ENCODE data around the gene RAB9A. TPM values are rescaled to one million over a fixed set of nuclear protein-coding genes. Genes with fewer than 3 reads are reported as not detected.
"Not testable (repeated sequence)": the region's sequence is repeated elsewhere in the genome, so short reads cannot be mapped to it uniquely, and the experiment has no call there.

The RAB9A gene
- 10 to 100 TPM; 18.2 to 26.2 TPM for total RNA-seq
- polyA plus RNA-seq, result 10 to 100 TPM; 18.7 to 21.7 TPM
- long read RNA-seq, donor 1, transcript RAB9A-203 (2 exons, 737 nt), result minor isoform, 6 of 43 reads
- long read RNA-seq, donor 1, transcript RAB9A-202 (3 exons, 2,039 nt), result major isoform, 29 of 43 reads
- long read RNA-seq, donor 1, partial matches to known transcripts, result 0 of 43 reads
- long read RNA-seq, donor 1, other reads (novel, unspliced or antisense), result 8 of 43 reads
- long read RNA-seq, donor 2, transcript RAB9A-203 (2 exons, 737 nt), result minor isoform, 6 of 19 reads
- long read RNA-seq, donor 2, transcript RAB9A-202 (3 exons, 2,039 nt), result major isoform, 8 of 19 reads
- long read RNA-seq, donor 2, partial matches to known transcripts, result 0 of 19 reads
- long read RNA-seq, donor 2, other reads (novel, unspliced or antisense), result 5 of 19 reads

DNA sequence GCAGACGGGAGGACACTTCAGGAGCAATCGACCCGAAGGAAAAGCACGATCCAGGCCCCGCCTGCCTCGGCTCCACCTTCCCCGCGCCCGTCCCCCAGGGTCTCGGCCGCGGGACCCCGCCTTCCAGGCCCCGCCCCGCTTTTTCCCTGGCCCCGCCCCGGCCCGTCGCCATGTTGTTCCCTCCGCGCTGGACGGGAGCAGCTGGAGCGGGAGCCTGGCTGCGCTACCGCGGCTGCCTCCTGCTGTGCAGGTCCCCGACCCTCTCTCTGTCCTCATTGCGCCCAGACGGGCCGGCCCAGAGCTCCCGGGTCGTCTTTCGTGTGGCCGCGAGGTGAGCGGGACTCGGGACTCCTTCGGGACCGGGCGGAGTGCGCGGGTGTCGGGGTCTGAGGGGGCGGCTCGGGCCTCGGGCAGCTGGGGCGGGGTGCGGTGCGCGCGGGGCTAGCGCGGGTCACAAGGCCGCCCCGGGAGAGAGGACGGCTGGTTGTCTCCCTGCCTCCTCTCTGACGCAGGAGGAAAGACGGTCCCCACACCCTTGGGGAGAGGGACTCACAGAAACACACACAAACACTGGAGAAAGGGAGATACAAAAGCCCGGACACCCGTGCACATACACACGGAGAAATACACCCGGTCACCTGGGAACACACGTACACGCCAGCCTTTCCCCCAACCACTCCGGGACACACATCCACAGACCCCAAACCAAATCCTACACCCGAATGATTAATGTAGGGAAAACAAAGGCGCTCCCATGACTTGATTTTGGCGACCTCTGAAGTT lies at the start of gene RAB9A:
Gene RAB9A (plus strand): TSS at position 171 of the 783 bp plus-strand sequence. CDS start 19,619 bp downstream, outside the sequence.
- ATAC-seq (ENCODE audit: low FRiP score) (peak; percentile 97), DNase-seq (peak; percentile 89 to 96)
- no peaks in the 10 kb centered on the region for H3K9me3 ChIP-seq (ENCODE audit: control insufficient read depth, low read length)
- H3K4me1 ChIP-seq (ENCODE audit: control insufficient read depth in 1 of 2, insufficient read depth in 2 of 2, low read length in 2 of 2), result peaks cover 0 to 3% of the 10 kb centered on the region in 2 donors
- peak within 1 kb of the TSS in 1 of 2 donors; percentile 88 for H3K27ac ChIP-seq (ENCODE audit: low read depth in 1 of 2, low read length in 2 of 2)
- intact Hi-C loops (cut with DNase I), result loop anchor here in 1 of 2 donors (5.0 kb wide), 1 partner anchor 37 kb away; the partner anchor contains the start of gene TCEANC
- 1% methylated on average over 55 to 68 of the region's 68 CpGs for WGBS, 2 donors
- no peaks in the 10 kb centered on the region for H3K36me3 ChIP-seq (ENCODE audit: control insufficient read depth in 1 of 2, insufficient read depth in 2 of 2, low read length in 1 of 2)
- peak within 1 kb of the TSS; percentile 83 to 90 for H3K4me3 ChIP-seq (ENCODE audit: low read length in 2 of 2)
- no peaks in the 10 kb centered on the region for H3K27me3 ChIP-seq (ENCODE audit: control insufficient read depth in 1 of 2, insufficient read depth in 2 of 2, low read length in 1 of 2)

DNA sequence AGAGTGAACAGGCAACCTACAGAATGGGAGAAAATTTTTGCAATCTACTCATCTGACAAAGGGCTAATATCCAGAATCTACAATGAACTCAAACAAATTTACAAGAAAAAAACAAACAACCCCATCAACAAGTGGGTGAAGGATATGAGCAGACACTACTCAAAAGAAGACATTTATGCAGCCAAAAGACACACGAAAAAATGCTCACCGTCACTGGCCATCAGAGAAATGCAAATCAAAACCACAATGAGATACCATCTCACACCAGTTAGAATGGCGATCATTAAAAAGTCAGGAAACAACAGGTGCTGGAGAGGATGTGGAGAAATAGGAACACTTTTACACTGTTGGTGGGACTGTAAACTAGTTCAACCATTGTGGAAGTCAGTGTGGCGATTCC lies 47.2 kb upstream of the RAB9A start:
- H3K4me1 ChIP-seq (ENCODE audit: control insufficient read depth in 1 of 2, insufficient read depth in 2 of 2, low read length in 2 of 2); DNase-seq; H3K36me3 ChIP-seq (ENCODE audit: control insufficient read depth in 1 of 2, insufficient read depth in 2 of 2, low read length in 1 of 2); intact Hi-C loops (cut with DNase I); H3K9me3 ChIP-seq (ENCODE audit: control insufficient read depth, low read length); H3K4me3 ChIP-seq (ENCODE audit: low read length in 2 of 2); ATAC-seq (ENCODE audit: low FRiP score); H3K27me3 ChIP-seq (ENCODE audit: control insufficient read depth in 1 of 2, insufficient read depth in 2 of 2, low read length in 1 of 2); H3K27ac ChIP-seq (ENCODE audit: low read depth in 1 of 2, low read length in 2 of 2): not testable (repeated sequence)
- 86 to 89% methylated on average over 2 of the region's 4 CpGs for WGBS, 2 donors

DNA sequence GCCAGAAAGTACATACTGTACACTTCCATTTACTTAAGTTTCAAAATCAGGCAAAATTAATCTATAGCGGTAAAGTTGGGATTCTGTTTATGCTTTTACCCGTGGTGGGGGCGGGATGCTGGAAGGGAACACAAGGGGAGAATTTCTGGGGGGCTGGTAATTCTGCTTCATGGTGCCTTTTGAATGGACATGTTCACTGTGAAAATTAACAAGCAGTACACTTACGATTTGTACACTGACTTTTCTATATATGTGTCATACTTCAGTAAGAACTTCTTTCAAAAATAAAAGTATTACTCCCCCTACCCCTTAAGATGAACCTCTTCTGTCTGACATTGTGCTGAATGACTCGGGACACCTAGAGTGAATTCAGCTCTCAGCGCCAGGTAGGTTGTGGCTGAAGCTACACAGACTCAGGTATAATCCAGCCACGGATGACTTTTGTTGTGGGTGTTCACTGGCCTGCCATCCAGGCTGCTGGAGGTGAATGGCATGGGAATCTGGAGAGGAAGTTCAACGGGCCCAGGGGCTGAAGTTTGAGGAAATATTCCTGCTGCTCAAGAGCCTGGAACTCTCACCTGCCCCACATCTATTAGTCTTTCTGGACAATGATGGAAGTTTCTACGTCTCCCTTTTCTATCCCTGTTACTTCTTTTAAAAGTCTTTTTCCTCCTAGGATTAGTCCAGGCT lies 43.3 kb upstream of the RAB9A start:
- DNase-seq, result no peak
- H3K9me3 ChIP-seq (ENCODE audit: control insufficient read depth, low read length), result no peaks in the 10 kb centered on the region
- intact Hi-C loops (cut with DNase I), result loop anchor here (1.0 to 5.0 kb wide), 3 partner anchors 139 to 698 kb away; no protein-coding TSS in a partner anchor
- ATAC-seq (ENCODE audit: low FRiP score), result no peak
- H3K27ac ChIP-seq (ENCODE audit: low read depth in 1 of 2, low read length in 2 of 2), result no peak overlapping the region
- no peaks in the 10 kb centered on the region for H3K36me3 ChIP-seq (ENCODE audit: control insufficient read depth in 1 of 2, insufficient read depth in 2 of 2, low read length in 1 of 2)
- H3K4me3 ChIP-seq (ENCODE audit: low read length in 2 of 2), result no peak overlapping the region
- peaks cover 0 to 2% of the 10 kb centered on the region in 2 donors for H3K4me1 ChIP-seq (ENCODE audit: control insufficient read depth in 1 of 2, insufficient read depth in 2 of 2, low read length in 2 of 2)
- H3K27me3 ChIP-seq (ENCODE audit: control insufficient read depth in 1 of 2, insufficient read depth in 2 of 2, low read length in 1 of 2), result no peaks in the 10 kb centered on the region
- WGBS, 2 donors, result 45 to 58% methylated on average over 9 of the region's 9 CpGs

- no peaks in the 10 kb centered on the region for H3K9me3 ChIP-seq (ENCODE audit: control insufficient read depth, low read length)
- peaks cover 0 to 2% of the 10 kb centered on the region in 2 donors for H3K4me1 ChIP-seq (ENCODE audit: control insufficient read depth in 1 of 2, insufficient read depth in 2 of 2, low read length in 2 of 2)
- H3K27ac ChIP-seq (ENCODE audit: low read depth in 1 of 2, low read length in 2 of 2), result no peak overlapping the region
- ATAC-seq (ENCODE audit: low FRiP score), result peak; percentile 77
- H3K4me3 ChIP-seq (ENCODE audit: low read length in 2 of 2), result no peak overlapping the region
- H3K36me3 ChIP-seq (ENCODE audit: control insufficient read depth in 1 of 2, insufficient read depth in 2 of 2, low read length in 1 of 2), result no peaks in the 10 kb centered on the region
- intact Hi-C loops (cut with DNase I), result loop anchor here (1.0 to 5.0 kb wide), 3 partner anchors 139 to 699 kb away; no protein-coding TSS in a partner anchor
- DNase-seq, result peak; percentile 71 to 85
- H3K27me3 ChIP-seq (ENCODE audit: control insufficient read depth in 1 of 2, insufficient read depth in 2 of 2, low read length in 1 of 2), result no peaks in the 10 kb centered on the region
- 27 to 34% methylated on average over 3 of the region's 3 CpGs for WGBS, 2 donors
These were observed 42.8 kb upstream of the RAB9A start for GRCh38 chrX:13646154-13646549.

DNA sequence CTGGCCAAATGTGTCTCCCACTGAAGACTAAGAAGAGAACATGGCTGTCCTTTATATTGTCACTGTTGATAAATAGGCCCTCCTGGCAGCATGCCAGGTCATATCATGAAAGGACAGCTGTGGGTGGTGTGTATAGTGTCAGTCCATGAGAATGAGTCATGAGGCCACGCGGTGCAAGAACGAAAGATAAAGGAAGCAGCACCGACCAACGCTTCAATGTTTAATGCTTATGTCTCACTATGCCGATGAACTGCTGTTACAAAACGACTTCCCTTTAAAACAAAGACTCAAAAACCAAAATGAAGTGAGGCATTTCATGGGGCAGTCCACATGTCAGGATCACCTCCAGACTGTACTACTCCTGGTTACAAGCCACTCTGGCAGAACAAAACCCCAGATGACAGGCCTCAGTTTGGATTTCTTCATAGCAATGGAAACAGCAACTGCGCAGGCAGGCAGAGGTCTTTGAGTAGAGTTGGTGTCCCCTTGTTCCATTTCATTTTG lies 41.2 kb upstream of the RAB9A start:
- DNase-seq (peak in 1 of 2 donors; percentile 76), ATAC-seq (ENCODE audit: low FRiP score) (peak; percentile 51)

DNA sequence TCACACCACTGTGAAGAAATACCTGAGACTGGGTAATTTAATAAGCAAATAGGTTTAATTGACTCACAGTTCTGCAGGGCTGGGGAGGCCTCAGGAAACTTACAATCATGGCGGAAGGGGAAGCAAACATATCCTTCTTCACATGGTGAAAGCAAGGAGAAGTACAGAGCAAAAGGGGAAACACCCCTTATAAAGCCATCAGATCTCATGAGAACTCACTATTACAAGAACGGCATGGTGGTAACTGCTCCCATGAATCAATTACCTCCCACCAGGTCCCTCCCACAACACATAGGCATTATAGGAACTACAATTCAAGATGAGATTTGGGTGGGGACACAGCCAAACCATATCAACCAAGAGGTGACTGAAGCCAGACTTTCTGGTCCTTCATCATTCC lies 40.6 kb upstream of the RAB9A start:
- not testable (repeated sequence) for H3K36me3 ChIP-seq (ENCODE audit: control insufficient read depth in 1 of 2, insufficient read depth in 2 of 2, low read length in 1 of 2); H3K4me3 ChIP-seq (ENCODE audit: low read length in 2 of 2); ATAC-seq (ENCODE audit: low FRiP score); H3K27me3 ChIP-seq (ENCODE audit: control insufficient read depth in 1 of 2, insufficient read depth in 2 of 2, low read length in 1 of 2); DNase-seq; H3K4me1 ChIP-seq (ENCODE audit: control insufficient read depth in 1 of 2, insufficient read depth in 2 of 2, low read length in 2 of 2); H3K9me3 ChIP-seq (ENCODE audit: control insufficient read depth, low read length); H3K27ac ChIP-seq (ENCODE audit: low read depth in 1 of 2, low read length in 2 of 2)
- 95% methylated on average over 2 of the region's 2 CpGs for WGBS, 2 donors
- intact Hi-C loops (cut with DNase I), result loop anchor here in 1 of 2 donors (5.0 kb wide), 1 partner anchor 701 kb away; no protein-coding TSS in a partner anchor

More for the DNA sequence above, 41.2 kb upstream of the RAB9A start:
- Histone ChIP-seq H3K4me3 (ENCODE audit: low read length in 2 of 2) (no peak overlapping the region), H3K36me3 (ENCODE audit: control insufficient read depth in 1 of 2, insufficient read depth in 2 of 2, low read length in 1 of 2) (no peaks in the 10 kb centered on the region), H3K4me1 (ENCODE audit: control insufficient read depth in 1 of 2, insufficient read depth in 2 of 2, low read length in 2 of 2) (peaks cover 0 to 2% of the 10 kb centered on the region in 2 donors), H3K27me3 (ENCODE audit: control insufficient read depth in 1 of 2, insufficient read depth in 2 of 2, low read length in 1 of 2) (no peaks in the 10 kb centered on the region), H3K27ac (ENCODE audit: low read depth in 1 of 2, low read length in 2 of 2) (no peak overlapping the region), H3K9me3 (ENCODE audit: control insufficient read depth, low read length) (no peaks in the 10 kb centered on the region)
- intact Hi-C loops (cut with DNase I), result loop anchor here in 1 of 2 donors (2.0 to 5.0 kb wide), 2 partner anchors 141 to 700 kb away; no protein-coding TSS in a partner anchor
- 22 to 41% methylated on average over 8 of the region's 8 CpGs for WGBS, 2 donors

- 10 to 36% methylated on average over 5 of the region's 5 CpGs for WGBS, 2 donors
- no peaks in the 10 kb centered on the region for H3K36me3 ChIP-seq (ENCODE audit: control insufficient read depth in 1 of 2, insufficient read depth in 2 of 2, low read length in 1 of 2)
- intact Hi-C loops (cut with DNase I), result loop anchor here in 1 of 2 donors (5.0 kb wide), 2 partner anchors 37 to 703 kb away; partner anchors contain the start of gene RAB9A
- DNase-seq (no peak), ATAC-seq (ENCODE audit: low FRiP score) (no peak)
- peaks cover 0 to 2% of the 10 kb centered on the region in 2 donors for H3K4me1 ChIP-seq (ENCODE audit: control insufficient read depth in 1 of 2, insufficient read depth in 2 of 2, low read length in 2 of 2)
- no peaks in the 10 kb centered on the region for H3K27me3 ChIP-seq (ENCODE audit: control insufficient read depth in 1 of 2, insufficient read depth in 2 of 2, low read length in 1 of 2)
- no peak overlapping the region for H3K4me3 ChIP-seq (ENCODE audit: low read length in 2 of 2)
- H3K9me3 ChIP-seq (ENCODE audit: control insufficient read depth, low read length), result no peaks in the 10 kb centered on the region
- peak overlapping the region in 1 of 2 donors; percentile 68 for H3K27ac ChIP-seq (ENCODE audit: low read depth in 1 of 2, low read length in 2 of 2)
These were observed 39.1 kb upstream of the RAB9A start for GRCh38 chrX:13649838-13650237.

DNA sequence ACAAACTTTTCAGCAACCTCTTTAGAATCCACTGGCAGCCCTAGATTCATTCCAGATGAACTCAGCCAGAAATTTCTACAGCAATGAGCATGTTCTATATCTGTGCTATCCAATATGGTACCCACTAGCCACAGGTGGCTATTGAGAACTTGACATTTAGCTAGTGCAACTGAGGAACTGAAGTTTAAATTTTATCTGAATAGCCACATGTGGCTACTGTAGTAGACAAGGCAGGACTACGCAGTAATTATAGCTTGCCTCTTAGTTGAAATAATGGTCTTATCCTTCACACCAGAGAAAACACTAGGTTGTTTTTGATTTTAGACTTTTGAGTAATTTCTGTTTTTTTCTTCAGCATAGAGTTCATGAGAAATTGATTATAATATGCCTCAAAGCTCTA lies 38.6 kb upstream of the RAB9A start:
- no peak for ATAC-seq (ENCODE audit: low FRiP score)
- intact Hi-C loops (cut with DNase I), result loop anchor here in 1 of 2 donors (5.0 kb wide), 1 partner anchor 37 kb away; the partner anchor contains the start of gene RAB9A
- H3K36me3 ChIP-seq (ENCODE audit: control insufficient read depth in 1 of 2, insufficient read depth in 2 of 2, low read length in 1 of 2), result no peaks in the 10 kb centered on the region

More for the DNA sequence above, 38.6 kb upstream of the RAB9A start:
- no peak overlapping the region for H3K4me3 ChIP-seq (ENCODE audit: low read length in 2 of 2)
- 97 to 98% methylated on average over 1 of the region's 1 CpG for WGBS, 2 donors
- no peaks in the 10 kb centered on the region for H3K27me3 ChIP-seq (ENCODE audit: control insufficient read depth in 1 of 2, insufficient read depth in 2 of 2, low read length in 1 of 2)
- peaks cover 0 to 2% of the 10 kb centered on the region in 2 donors for H3K4me1 ChIP-seq (ENCODE audit: control insufficient read depth in 1 of 2, insufficient read depth in 2 of 2, low read length in 2 of 2)
- no peak for DNase-seq
- H3K27ac ChIP-seq (ENCODE audit: low read depth in 1 of 2, low read length in 2 of 2), result peak overlapping the region in 1 of 2 donors; percentile 16
- no peaks in the 10 kb centered on the region for H3K9me3 ChIP-seq (ENCODE audit: control insufficient read depth, low read length)
